GM08714 (cell line): ENCODE data around the gene MSL2.
"Not testable (repeated sequence)": the region's sequence is repeated elsewhere in the genome, so short reads cannot be mapped to it uniquely, and the experiment has no call there.

Experiments
- H3K4me3 ChIP-seq: fragments of 200-500 bp; sonication (Bioruptor generic); 2 replicates; pipeline ENCODE4 v1.5.1; 2014; ENCODE audit warnings: mild to moderate bottlenecking, low read length, inconsistent platforms
- ZNF274 ChIP-seq: IDR thresholded peaks from 2 replicates; pipeline ENCODE4 v1.6.1; 2012; ENCODE audit warnings: mild to moderate bottlenecking, low read depth, low read length

The MSL2 gene

GRCh38 chr3:136142592-136142991 is 53.5 kb downstream of the MSL2 start:
- H3K4me3 ChIP-seq, result no peak overlapping the region
- no peak for TF ChIP-seq ZNF274

- no peak overlapping the region for H3K4me3 ChIP-seq
- TF ChIP-seq ZNF274, result no peak
These were observed 54.2 kb downstream of the MSL2 start for GRCh38 chr3:136141891-136142290.

DNA sequence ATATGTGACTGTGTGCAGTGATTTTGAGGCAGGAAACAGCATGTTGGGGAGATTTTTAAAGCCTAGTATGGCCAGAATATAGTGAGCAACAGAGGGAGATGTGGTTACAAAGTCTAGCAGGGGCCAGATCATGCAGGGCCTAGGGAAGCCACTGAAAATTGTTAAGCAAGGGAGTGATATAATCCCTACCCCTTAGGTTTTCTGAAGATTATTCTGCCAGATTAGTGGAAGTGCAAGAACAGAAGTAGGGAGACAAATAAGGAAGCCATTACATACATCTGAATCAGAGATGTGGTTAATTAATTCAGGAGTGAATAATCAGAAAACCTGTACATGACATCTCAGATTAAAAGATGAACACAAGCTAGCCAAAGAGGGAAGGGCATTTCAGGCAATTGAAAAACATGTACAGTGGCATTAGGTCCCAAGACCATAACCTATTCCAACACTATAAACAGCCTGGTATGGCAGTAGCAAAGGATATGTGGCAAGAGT is 54.8 kb downstream of the MSL2 start:
- H3K4me3 ChIP-seq, result no peak overlapping the region
- no peak for TF ChIP-seq ZNF274

- H3K4me3 ChIP-seq, result no peak overlapping the region
These were observed 59.7 kb downstream of the MSL2 start for GRCh38 chr3:136136454-136136853.

DNA sequence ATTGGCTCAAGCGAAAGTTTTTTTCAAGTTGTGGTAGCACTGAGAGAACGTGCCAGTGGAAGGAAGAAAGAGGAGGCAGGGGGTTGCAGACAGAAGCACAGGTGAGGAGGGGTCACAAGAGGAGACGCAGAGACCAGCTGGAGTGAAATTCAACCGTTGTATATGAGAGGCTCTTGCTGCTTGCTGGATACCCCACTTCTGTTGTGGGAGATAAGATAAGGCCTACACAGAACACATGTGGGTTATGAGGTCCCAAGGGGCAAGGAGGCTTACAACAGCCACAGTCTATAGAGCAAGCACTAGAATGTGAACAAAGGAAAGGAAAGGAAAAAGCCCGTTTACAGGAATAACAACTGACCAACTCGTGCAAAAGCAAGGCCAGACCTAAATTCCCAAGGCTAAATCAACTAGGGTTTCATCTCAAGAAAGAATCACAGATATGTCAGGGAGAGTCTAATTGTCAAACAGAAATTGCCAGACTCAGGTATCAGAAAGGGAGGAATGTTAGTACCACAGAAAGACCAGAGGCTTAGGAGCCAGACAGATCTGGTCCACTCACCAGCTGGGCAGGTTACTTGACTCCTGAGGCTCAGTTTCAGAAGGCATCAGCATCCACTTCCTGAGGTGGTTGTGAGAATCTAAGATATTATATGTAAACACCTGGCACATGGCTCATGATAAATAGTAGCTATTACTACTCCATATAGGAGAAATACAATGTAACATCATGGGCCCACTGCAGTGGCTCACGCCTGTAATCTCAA is 60.9 kb downstream of the MSL2 start:
- no peak for TF ChIP-seq ZNF274

More at GRCh38 chr3:136136454-136136853, 59.7 kb downstream of the MSL2 start:
- TF ChIP-seq ZNF274, result no peak

GRCh38 chr3:136134091-136134490 is 62.0 kb downstream of the MSL2 start:
- TF ChIP-seq ZNF274, result no peak
- no peak overlapping the region for H3K4me3 ChIP-seq

More for the DNA sequence above, 60.9 kb downstream of the MSL2 start:
- no peak overlapping the region for H3K4me3 ChIP-seq

GRCh38 chr3:136131647-136132046 is 64.5 kb downstream of the MSL2 start:
- H3K4me3 ChIP-seq, result not testable (repeated sequence)

DNA sequence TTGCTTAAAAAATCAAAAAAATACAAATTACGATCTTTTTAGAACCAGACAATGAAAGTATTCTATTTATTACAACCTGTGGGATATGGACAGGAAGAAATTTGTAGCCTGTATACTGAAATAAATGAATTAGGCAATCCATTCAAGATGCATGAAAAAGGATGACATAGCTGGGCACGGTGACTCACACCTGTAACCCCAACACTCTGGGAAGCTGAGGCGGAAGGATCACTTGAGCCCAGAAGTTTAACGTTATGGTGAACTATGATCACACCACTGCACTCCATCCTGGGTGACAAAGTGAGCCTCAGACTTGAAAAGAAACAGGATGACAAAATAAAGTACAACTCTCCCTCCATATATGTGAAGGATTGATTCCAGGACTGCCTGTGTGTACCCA is 74.1 kb downstream of the MSL2 start:
- H3K4me3 ChIP-seq, result no peak overlapping the region
- no peak for TF ChIP-seq ZNF274

DNA sequence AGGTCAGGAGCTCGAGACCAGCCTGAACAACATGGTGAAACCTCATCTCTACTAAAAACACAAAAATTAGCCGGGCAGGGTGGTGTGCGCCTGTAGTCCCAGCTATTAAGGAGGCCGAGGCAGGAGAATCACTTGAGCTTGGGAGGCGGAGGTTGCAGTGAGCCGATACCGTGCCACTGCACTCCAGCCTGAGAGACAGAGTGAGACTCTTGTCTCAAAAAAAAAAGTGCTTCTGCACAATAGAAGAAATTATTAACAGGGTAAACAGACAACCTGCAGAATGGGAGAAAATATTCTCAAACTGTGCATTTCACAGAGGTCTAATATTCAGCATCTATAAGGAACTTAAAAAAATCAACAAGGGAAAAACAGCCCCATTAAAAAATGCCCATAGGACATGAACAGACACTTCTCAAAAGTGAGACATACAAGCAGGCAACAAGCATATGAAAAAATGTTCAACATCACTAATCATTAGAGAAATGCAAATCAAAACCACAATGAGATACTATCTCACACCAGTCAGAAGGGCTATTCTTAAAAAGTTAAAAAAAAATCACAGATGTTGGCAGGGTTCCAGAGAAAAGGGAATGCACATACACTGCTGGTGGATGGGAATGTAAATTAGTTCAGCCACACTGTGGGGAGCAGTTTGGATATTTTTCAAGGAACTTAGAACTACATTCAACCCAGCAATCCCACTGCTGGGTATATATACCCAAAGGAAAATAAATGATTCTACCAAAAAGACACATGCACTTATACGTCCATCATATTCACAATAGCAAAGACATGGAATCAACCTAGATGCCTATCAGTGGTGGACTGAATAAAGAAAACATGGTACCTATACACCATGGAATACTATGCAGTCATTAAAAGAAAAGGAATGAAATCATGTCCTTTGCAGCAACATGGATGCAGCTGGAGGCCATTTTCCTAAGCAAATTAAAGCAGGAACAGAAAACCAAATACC is 75.5 kb downstream of the MSL2 start:
- TF ChIP-seq ZNF274, result no peak
- no peak overlapping the region; the same call in 1 of the 2 replicates for H3K4me3 ChIP-seq

- H3K4me3 ChIP-seq, result not testable (repeated sequence)
These were observed 76.4 kb downstream of the MSL2 start for GRCh38 chr3:136119783-136120182.

GRCh38 chr3:136119332-136119731 is 76.8 kb downstream of the MSL2 start:
- not testable (repeated sequence) for H3K4me3 ChIP-seq

DNA sequence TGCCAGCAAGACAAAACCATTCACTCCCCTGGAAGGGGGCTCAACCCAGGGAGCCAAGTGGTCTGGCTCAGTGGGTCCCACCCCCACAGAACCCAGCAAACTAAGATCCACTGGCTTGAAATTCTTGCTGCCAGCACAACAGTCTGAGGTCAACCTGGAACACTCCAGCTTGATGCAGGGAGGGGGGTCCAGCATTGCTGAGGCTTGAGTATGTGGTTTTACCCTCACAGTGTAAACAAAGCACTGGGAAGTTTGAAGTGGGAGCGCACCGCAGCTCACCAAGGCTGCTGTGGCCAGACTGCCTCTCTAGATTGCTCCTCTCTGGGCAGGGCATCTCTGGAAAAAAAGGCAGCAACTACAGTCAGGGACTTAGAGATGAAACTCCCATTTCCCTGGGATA is 81.7 kb downstream of the MSL2 start:
- no peak for TF ChIP-seq ZNF274
- H3K4me3 ChIP-seq, result no peak overlapping the region

- TF ChIP-seq ZNF274, result no peak
- no peak overlapping the region for H3K4me3 ChIP-seq
These were observed 85.7 kb downstream of the MSL2 start for GRCh38 chr3:136110481-136110880.

GRCh38 chr3:136109499-136109898 is 86.6 kb downstream of the MSL2 start:
- H3K4me3 ChIP-seq, result no peak overlapping the region; the same call in 1 of the 2 replicates
- TF ChIP-seq ZNF274, result no peak

DNA sequence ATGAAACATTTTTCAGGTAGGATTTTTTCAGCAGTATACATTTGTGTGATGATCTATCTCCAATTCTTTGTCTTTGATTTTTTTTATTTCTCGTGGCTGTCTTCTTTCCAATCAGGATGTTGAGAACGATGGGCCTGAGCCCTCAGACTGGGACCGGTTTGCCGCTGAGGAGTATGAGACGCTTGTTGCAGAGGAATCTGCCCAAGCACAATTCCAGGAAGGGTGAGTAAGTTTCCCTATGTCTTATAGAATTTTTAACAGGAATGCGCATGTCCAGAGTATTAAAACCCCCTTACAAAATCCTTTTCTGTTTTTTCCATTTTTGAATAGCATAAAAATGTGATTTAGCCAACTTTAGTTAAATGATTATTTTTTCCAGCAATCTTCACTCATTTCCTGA is 90.0 kb downstream of the MSL2 start:
- no peak for TF ChIP-seq ZNF274
- no peak overlapping the region for H3K4me3 ChIP-seq
